Hematopoietic multipotent progenitor cell (in vitro differentiated cells): Measurements from ENCODE around the gene MOSPD2. TPM values are rescaled to one million over a fixed set of nuclear protein-coding genes. Genes with fewer than 3 reads are reported as not detected.

Source experiments
- total RNA-seq: library from RNA; depleted of rRNA; stranded (reverse); fragments of >200 nt; gene quantifications from one replicate; pipeline ENCODE4 v1.2.3, GENCODE V29; 2012

The MOSPD2 gene
- total RNA-seq, 1 donor, result 9.4 TPM

Other genes with a start within 250 kb of the MOSPD2 start
- 1.6 TPM for gene FANCB, start 352 bp upstream of the MOSPD2 start, total RNA-seq